Panc1 (cell line): Measurements from ENCODE around the gene LPAR3. TPM values are rescaled to one million over a fixed set of nuclear protein-coding genes. Genes with fewer than 3 reads are reported as not detected.

Experiments used
- ATAC-seq: fragments of 200-7000 bp; cut with Tn5 transposase; 2 replicates; pipeline ENCODE4 v1.9.1; 2020; ENCODE audit warnings: mild to moderate bottlenecking, moderate library complexity
- BruUV-seq: library from RNA; stranded (reverse); fragments of 400-500 nt; replicated peaks from 2 replicates; lab custom pipeline; 2021; lab: Mats Ljungman, UMichigan
- CTCF ChIA-PET: fragments of 300-600 bp; sonication (Branson Sonifier 250); formaldehyde crosslinking; loops from one replicate; lab custom pipeline; 2022; ENCODE audit warnings: antibody characterized with exemption; lab: Charles Lee
- POLR2A ChIA-PET: fragments of 300-600 bp; sonication (Branson Sonifier 250); formaldehyde crosslinking; loops from one replicate; lab custom pipeline; 2022; ENCODE audit warnings: antibody characterized with exemption; lab: Charles Lee
- DNase-seq: peaks from one replicate; pipeline ENCODE4 v3.0.0-alpha.2; 2010; ENCODE audit warnings: low read depth, low spot score
- H3K27ac ChIP-seq: 2 replicates; pipeline ENCODE4 v1.5.1; 2011; ENCODE audit warnings: mild to moderate bottlenecking, low read length, inconsistent platforms
- H3K27me3 ChIP-seq: fragments of 200-500 bp; sonication (Bioruptor generic); 2 replicates; pipeline ENCODE4 v1.6.0; 2014; ENCODE audit warnings: low read length, inconsistent platforms; ENCODE audit not compliant: control insufficient read depth, insufficient read depth
- H3K36me3 ChIP-seq: fragments of 200-500 bp; sonication (Bioruptor generic); 2 replicates; pipeline ENCODE4 v1.5.1; 2014; ENCODE audit warnings: inconsistent platforms, mild to moderate bottlenecking, low read length, moderate library complexity; ENCODE audit not compliant: control insufficient read depth, insufficient read depth
- H3K4me1 ChIP-seq: 2 replicates; pipeline ENCODE4 v1.5.1; 2011; ENCODE audit warnings: inconsistent platforms, mild to moderate bottlenecking, low read length, moderate library complexity; ENCODE audit not compliant: control insufficient read depth, insufficient read depth
- H3K4me3 ChIP-seq, 2 experiments: 2 replicates each; pipeline ENCODE4 v1.5.1; 2011 to 2012; ENCODE audit warnings: low read depth in 2 of 2, low read length in 2 of 2, mild to moderate bottlenecking in 2 of 2, inconsistent platforms in 1 of 2, moderate library complexity in 1 of 2
- H3K9me3 ChIP-seq: fragments of 200-500 bp; sonication (Bioruptor generic); 2 replicates; pipeline ENCODE4 v1.5.1; 2014; ENCODE audit warnings: low read depth, mild to moderate bottlenecking, inconsistent platforms, low read length, moderate library complexity; ENCODE audit not compliant: control insufficient read depth, insufficient read depth
- POLR2AphosphoS5 ChIP-seq: IDR thresholded peaks from 2 replicates; pipeline ENCODE4 v1.6.1; 2012; ENCODE audit warnings: mild to moderate bottlenecking, low read depth, low read length, moderate library complexity
- SIN3A ChIP-seq: IDR thresholded peaks from 2 replicates; pipeline ENCODE4 v1.6.1; 2012; ENCODE audit warnings: low read depth, mild to moderate bottlenecking, low read length, moderate library complexity, borderline replicate concordance; ENCODE audit not compliant: insufficient read depth
- TCF7L2 ChIP-seq: IDR thresholded peaks from 2 replicates; pipeline ENCODE4 v1.6.1; 2011; ENCODE audit warnings: mild to moderate bottlenecking, low read depth, low read length, inconsistent platforms
- in situ Hi-C: cut with HindIII; loops from 2 replicates; pipeline ENCODE4 v1.10.0; 2016; ENCODE audit warnings: low sequenced_read_pairs, low pct_unique_long_range_greater_than_20kb
- intact Hi-C: fragments of 100-400 bp; cut with micrococcal nuclease; formaldehyde crosslinking; loops from one replicate; pipeline ENCODE4 v1.10.0; 2022; ENCODE audit not compliant: unreplicated experiment
- total RNA-seq: library from RNA; stranded (reverse); gene quantifications from one replicate; pipeline ENCODE4 v1.2.1, GENCODE V29; 2021; ENCODE audit not compliant: unreplicated experiment
- TF ChIP-seq, protein P1 (sequence below), 2 experiments: IDR thresholded peaks; 2 replicates each; pipeline ENCODE4 v1.6.1; 2011 to 2012; ENCODE audit warnings: low read depth in 2 of 2, control low read depth in 1 of 2, low read length in 1 of 2, mild to moderate bottlenecking in 1 of 2, moderate library complexity in 1 of 2; ENCODE audit not compliant: insufficient read depth in 1 of 2
- TF ChIP-seq, protein P2 (sequence below): fragments of 450-650 bp; IDR thresholded peaks from 2 replicates; pipeline ENCODE4 v1.5.1; 2017; ENCODE audit warnings: mild to moderate bottlenecking

LPAR3 gene
- total RNA-seq, 1 experiment from 2014 or later = 6.3 TPM

DNA sequence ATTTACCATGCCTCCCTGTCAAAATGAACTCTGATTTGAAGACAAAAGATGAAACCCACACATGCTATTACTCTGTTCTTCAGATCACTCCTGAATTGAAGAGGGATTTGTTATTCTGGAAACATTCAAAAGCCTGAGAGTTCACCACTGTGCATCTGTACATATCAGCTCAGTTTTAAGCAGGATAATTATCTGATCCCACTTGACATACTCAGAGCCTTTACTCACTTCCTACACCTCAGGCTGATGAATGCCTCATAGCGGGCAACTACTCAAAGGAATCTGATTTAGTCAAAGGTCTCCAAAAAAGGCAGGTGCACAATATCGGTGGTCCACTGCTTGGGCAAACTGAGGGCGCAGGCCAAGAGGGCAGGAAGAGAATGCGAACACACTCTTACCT lies 47.5 kb upstream of the LPAR3 start:
- no peak for DNase-seq
- intact Hi-C loops = no loop called here
- no peaks in the 10 kb centered on the region for H3K4me1 ChIP-seq
- CTCF ChIA-PET = interaction anchor here (0.9 kb wide), 1 partner anchor 87 kb away, joined by 3 read pairs; no protein-coding TSS in a partner anchor
- TF ChIP-seq TCF7L2 (no peak), SIN3A (no peak), POLR2AphosphoS5 (no peak)
- TF ChIP-seq, protein P1, sequence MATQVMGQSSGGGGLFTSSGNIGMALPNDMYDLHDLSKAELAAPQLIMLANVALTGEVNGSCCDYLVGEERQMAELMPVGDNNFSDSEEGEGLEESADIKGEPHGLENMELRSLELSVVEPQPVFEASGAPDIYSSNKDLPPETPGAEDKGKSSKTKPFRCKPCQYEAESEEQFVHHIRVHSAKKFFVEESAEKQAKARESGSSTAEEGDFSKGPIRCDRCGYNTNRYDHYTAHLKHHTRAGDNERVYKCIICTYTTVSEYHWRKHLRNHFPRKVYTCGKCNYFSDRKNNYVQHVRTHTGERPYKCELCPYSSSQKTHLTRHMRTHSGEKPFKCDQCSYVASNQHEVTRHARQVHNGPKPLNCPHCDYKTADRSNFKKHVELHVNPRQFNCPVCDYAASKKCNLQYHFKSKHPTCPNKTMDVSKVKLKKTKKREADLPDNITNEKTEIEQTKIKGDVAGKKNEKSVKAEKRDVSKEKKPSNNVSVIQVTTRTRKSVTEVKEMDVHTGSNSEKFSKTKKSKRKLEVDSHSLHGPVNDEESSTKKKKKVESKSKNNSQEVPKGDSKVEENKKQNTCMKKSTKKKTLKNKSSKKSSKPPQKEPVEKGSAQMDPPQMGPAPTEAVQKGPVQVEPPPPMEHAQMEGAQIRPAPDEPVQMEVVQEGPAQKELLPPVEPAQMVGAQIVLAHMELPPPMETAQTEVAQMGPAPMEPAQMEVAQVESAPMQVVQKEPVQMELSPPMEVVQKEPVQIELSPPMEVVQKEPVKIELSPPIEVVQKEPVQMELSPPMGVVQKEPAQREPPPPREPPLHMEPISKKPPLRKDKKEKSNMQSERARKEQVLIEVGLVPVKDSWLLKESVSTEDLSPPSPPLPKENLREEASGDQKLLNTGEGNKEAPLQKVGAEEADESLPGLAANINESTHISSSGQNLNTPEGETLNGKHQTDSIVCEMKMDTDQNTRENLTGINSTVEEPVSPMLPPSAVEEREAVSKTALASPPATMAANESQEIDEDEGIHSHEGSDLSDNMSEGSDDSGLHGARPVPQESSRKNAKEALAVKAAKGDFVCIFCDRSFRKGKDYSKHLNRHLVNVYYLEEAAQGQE (IDR thresholded peaks at IDR 0.05; ENCODE audit: insufficient read depth in 1 of 2, low read depth in 2 of 2, low read length in 1 of 2) = no peak
- TF ChIP-seq, protein P2, sequence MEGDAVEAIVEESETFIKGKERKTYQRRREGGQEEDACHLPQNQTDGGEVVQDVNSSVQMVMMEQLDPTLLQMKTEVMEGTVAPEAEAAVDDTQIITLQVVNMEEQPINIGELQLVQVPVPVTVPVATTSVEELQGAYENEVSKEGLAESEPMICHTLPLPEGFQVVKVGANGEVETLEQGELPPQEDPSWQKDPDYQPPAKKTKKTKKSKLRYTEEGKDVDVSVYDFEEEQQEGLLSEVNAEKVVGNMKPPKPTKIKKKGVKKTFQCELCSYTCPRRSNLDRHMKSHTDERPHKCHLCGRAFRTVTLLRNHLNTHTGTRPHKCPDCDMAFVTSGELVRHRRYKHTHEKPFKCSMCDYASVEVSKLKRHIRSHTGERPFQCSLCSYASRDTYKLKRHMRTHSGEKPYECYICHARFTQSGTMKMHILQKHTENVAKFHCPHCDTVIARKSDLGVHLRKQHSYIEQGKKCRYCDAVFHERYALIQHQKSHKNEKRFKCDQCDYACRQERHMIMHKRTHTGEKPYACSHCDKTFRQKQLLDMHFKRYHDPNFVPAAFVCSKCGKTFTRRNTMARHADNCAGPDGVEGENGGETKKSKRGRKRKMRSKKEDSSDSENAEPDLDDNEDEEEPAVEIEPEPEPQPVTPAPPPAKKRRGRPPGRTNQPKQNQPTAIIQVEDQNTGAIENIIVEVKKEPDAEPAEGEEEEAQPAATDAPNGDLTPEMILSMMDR = no peak
- H3K36me3 ChIP-seq = no peaks in the 10 kb centered on the region
- BruUV-seq = no TSS peak
- no peak for ATAC-seq
- H3K27ac ChIP-seq = no peak overlapping the region
- no peak overlapping the region for H3K4me3 ChIP-seq
- H3K9me3 ChIP-seq = no peaks in the 10 kb centered on the region
- no peaks in the 10 kb centered on the region for H3K27me3 ChIP-seq
- POLR2A ChIA-PET = no interaction called here
- in situ Hi-C loops = no loop called here

DNA sequence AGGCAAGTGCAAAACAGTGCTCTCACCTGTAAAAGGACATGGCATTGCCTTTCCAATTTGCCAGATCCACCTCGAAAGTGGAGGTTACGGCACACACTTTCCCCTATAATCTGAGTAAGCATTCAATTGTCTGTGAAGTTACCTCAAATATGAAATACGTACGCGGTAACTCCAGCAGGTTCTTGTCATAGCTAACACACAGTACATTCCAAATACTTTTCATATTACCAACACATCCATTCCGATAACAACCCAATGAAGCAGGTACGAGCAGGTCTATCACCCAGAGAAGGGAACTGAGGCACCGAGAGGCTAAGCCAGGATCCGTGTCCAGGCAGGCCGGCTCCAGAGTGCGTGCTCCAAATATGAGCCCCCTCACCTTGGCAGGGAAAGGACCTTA lies 46.8 kb upstream of the LPAR3 start:
- H3K27ac ChIP-seq = no peak overlapping the region
- TF ChIP-seq TCF7L2 (no peak), SIN3A (no peak), POLR2AphosphoS5 (no peak)
- TF ChIP-seq, protein P2 = no peak
- TF ChIP-seq, protein P1 (IDR thresholded peaks at IDR 0.05; ENCODE audit: insufficient read depth in 1 of 2, low read depth in 2 of 2, low read length in 1 of 2) = no peak
- H3K4me3 ChIP-seq = no peak overlapping the region
- ChIA-PET CTCF (interaction anchor here (0.9 kb wide), 1 partner anchor 88 kb away, joined by 3 read pairs; no protein-coding TSS in a partner anchor), POLR2A (no interaction called here)
- H3K27me3 ChIP-seq = no peaks in the 10 kb centered on the region
- no peak for ATAC-seq
- in situ Hi-C loops (no loop called here), intact Hi-C loops (loop anchor here (10.0 kb wide), 3 partner anchors 65 to 315 kb away; no protein-coding TSS in a partner anchor)
- no TSS peak for BruUV-seq
- H3K4me1 ChIP-seq = no peaks in the 10 kb centered on the region
- H3K9me3 ChIP-seq = no peaks in the 10 kb centered on the region
- no peaks in the 10 kb centered on the region for H3K36me3 ChIP-seq
- DNase-seq = no peak
